HEK293 (cell line): ENCODE data around the gene RFX2.

Experiments
- CTCF ChIA-PET: fragments of 350-600 bp; formaldehyde crosslinking; extraction: SDS; loops from one replicate; lab custom pipeline; 2021; ENCODE audit warnings: antibody characterized with exemption; lab: Yijun Ruan, JAX
- POLR2A ChIA-PET: fragments of 300-600 bp; formaldehyde crosslinking; extraction: SDS; loops from one replicate; lab custom pipeline; 2020; ENCODE audit warnings: antibody characterized with exemption, inconsistent platforms; lab: Yijun Ruan, JAX
- H3K27ac ChIP-seq: fragments of 200-500 bp; sonication (Bioruptor generic); 2 replicates; pipeline ENCODE4 v1.5.1; 2014; ENCODE audit warnings: low read depth, low read length, control low read depth, inconsistent platforms; ENCODE audit errors: extremely low read depth
- H3K36me3 ChIP-seq, 2 experiments: fragments of 200-500 bp in 1 of 2; sonication (Bioruptor generic) in 1 of 2; 1 replicate in 1 of 2; 2 replicates in 1 of 2; pipeline ENCODE4 v1.5.1; 2014 to 2017; ENCODE audit warnings: inconsistent platforms in 2 of 2, low read length in 2 of 2; ENCODE audit not compliant: control insufficient read depth in 2 of 2, insufficient read depth in 1 of 2
- H3K4me1 ChIP-seq: fragments of 200-500 bp; sonication (Bioruptor generic); 2 replicates; pipeline ENCODE4 v1.5.1; 2014; ENCODE audit warnings: mild to moderate bottlenecking, low read length, inconsistent platforms; ENCODE audit not compliant: control insufficient read depth, insufficient read depth
- H3K4me3 ChIP-seq: 2 replicates; pipeline ENCODE4 v1.5.1; 2011; ENCODE audit warnings: low read depth, mild to moderate bottlenecking, control low read depth, low read length, moderate library complexity
- H3K9me3 ChIP-seq: fragments of 200-500 bp; sonication (Bioruptor generic); 2 replicates; pipeline ENCODE4 v1.5.1; 2014; ENCODE audit warnings: low read depth, low read length, inconsistent platforms; ENCODE audit not compliant: control insufficient read depth, insufficient read depth
- GLI4 ChIP-seq: fragments of 450-650 bp; formaldehyde crosslinking; IDR thresholded peaks from 2 replicates; pipeline ENCODE4 v1.5.1; 2016; ENCODE audit warnings: missing biosample characterization, missing genetic modification characterization
- IKZF3 ChIP-seq: fragments of 450-650 bp; IDR thresholded peaks from 2 replicates; pipeline ENCODE4 v1.5.0; 2018; ENCODE audit warnings: missing biosample characterization, mild to moderate bottlenecking, missing genetic modification characterization, moderate library complexity
- MYNN ChIP-seq: fragments of 450-650 bp; formaldehyde crosslinking; IDR thresholded peaks from 2 replicates; pipeline ENCODE4 v1.5.1; 2016; ENCODE audit warnings: missing biosample characterization, missing genetic modification characterization, borderline replicate concordance
- PRDM1 ChIP-seq: fragments of 450-650 bp; formaldehyde crosslinking; IDR thresholded peaks from 2 replicates; pipeline ENCODE4; 2016; ENCODE audit warnings: missing biosample characterization, missing genetic modification characterization
- SP7 ChIP-seq: fragments of 450-650 bp; formaldehyde crosslinking; IDR thresholded peaks from 2 replicates; pipeline ENCODE4 v1.5.1; 2016; ENCODE audit warnings: missing biosample characterization, missing genetic modification characterization
- YY2 ChIP-seq: fragments of 450-650 bp; formaldehyde crosslinking; IDR thresholded peaks from 2 replicates; pipeline ENCODE4 v1.5.1; 2016; ENCODE audit warnings: missing biosample characterization, missing genetic modification characterization
- ZBTB17 ChIP-seq: fragments of 450-650 bp; formaldehyde crosslinking; IDR thresholded peaks from 2 replicates; pipeline ENCODE4 v1.5.1; 2016; ENCODE audit warnings: missing biosample characterization, missing genetic modification characterization
- ZIC2 ChIP-seq: fragments of 450-650 bp; formaldehyde crosslinking; IDR thresholded peaks from 2 replicates; pipeline ENCODE4 v1.5.1; 2016; ENCODE audit warnings: missing biosample characterization, missing genetic modification characterization
- ZNF112 ChIP-seq: fragments of 450-650 bp; formaldehyde crosslinking; IDR thresholded peaks from 2 replicates; pipeline ENCODE4 v1.5.0; 2017; ENCODE audit warnings: missing biosample characterization, missing genetic modification characterization
- ZNF121 ChIP-seq: fragments of 450-650 bp; formaldehyde crosslinking; IDR thresholded peaks from 2 replicates; pipeline ENCODE4 v1.5.1; 2016; ENCODE audit warnings: missing biosample characterization, missing genetic modification characterization
- ZNF19 ChIP-seq: fragments of 450-650 bp; formaldehyde crosslinking; IDR thresholded peaks from 2 replicates; pipeline ENCODE4; 2016; ENCODE audit warnings: missing biosample characterization, missing genetic modification characterization, low read depth
- ZNF221 ChIP-seq: fragments of 450-650 bp; formaldehyde crosslinking; IDR thresholded peaks from 2 replicates; pipeline ENCODE4 v1.5.1; 2017; ENCODE audit warnings: missing biosample characterization, missing genetic modification characterization, borderline replicate concordance
- ZNF239 ChIP-seq: fragments of 450-650 bp; formaldehyde crosslinking; IDR thresholded peaks from 2 replicates; pipeline ENCODE4 v1.5.1; 2016; ENCODE audit warnings: missing biosample characterization, missing genetic modification characterization
- ZNF341 ChIP-seq: fragments of 450-650 bp; formaldehyde crosslinking; IDR thresholded peaks from 2 replicates; pipeline ENCODE4; 2016; ENCODE audit warnings: low read depth, missing biosample characterization, missing genetic modification characterization
- ZNF354C ChIP-seq: fragments of 450-650 bp; formaldehyde crosslinking; IDR thresholded peaks from 2 replicates; pipeline ENCODE4 v1.5.1; 2016; ENCODE audit warnings: missing biosample characterization, missing genetic modification characterization, low read depth, borderline replicate concordance
- ZNF391 ChIP-seq: fragments of 450-650 bp; formaldehyde crosslinking; IDR thresholded peaks from 2 replicates; pipeline ENCODE4 v1.5.1; 2016; ENCODE audit warnings: low read depth, missing biosample characterization, missing genetic modification characterization, borderline replicate concordance
- ZNF473 ChIP-seq: fragments of 450-650 bp; formaldehyde crosslinking; IDR thresholded peaks from 2 replicates; pipeline ENCODE4 v1.5.1; 2017; ENCODE audit warnings: missing biosample characterization, missing genetic modification characterization
- ZNF529 ChIP-seq: fragments of 450-650 bp; formaldehyde crosslinking; IDR thresholded peaks from 2 replicates; pipeline ENCODE4 v1.5.1; 2017; ENCODE audit warnings: missing genetic modification characterization, missing biosample characterization; ENCODE audit not compliant: insufficient replicate concordance
- ZNF600 ChIP-seq: fragments of 450-650 bp; formaldehyde crosslinking; IDR thresholded peaks from 2 replicates; pipeline ENCODE4 v1.5.1; 2016; ENCODE audit warnings: missing biosample characterization, missing genetic modification characterization
- ZNF629 ChIP-seq: fragments of 450-650 bp; formaldehyde crosslinking; IDR thresholded peaks from 2 replicates; pipeline ENCODE4 v1.5.1; 2017; ENCODE audit warnings: missing biosample characterization, missing genetic modification characterization
- ZXDB ChIP-seq: fragments of 450-650 bp; formaldehyde crosslinking; IDR thresholded peaks from 2 replicates; pipeline ENCODE4 v1.5.1; 2016; ENCODE audit warnings: missing biosample characterization, missing genetic modification characterization
- TF ChIP-seq, protein P1 (sequence below): fragments of 450-650 bp; formaldehyde crosslinking; IDR thresholded peaks from 2 replicates; pipeline ENCODE4 v1.5.1; 2016; ENCODE audit warnings: missing biosample characterization, missing genetic modification characterization
- TF ChIP-seq, protein P2 (sequence below): fragments of 450-650 bp; formaldehyde crosslinking; IDR thresholded peaks from 2 replicates; pipeline ENCODE4 v1.5.1; 2016; ENCODE audit warnings: missing biosample characterization, missing genetic modification characterization

RFX2 gene

DNA sequence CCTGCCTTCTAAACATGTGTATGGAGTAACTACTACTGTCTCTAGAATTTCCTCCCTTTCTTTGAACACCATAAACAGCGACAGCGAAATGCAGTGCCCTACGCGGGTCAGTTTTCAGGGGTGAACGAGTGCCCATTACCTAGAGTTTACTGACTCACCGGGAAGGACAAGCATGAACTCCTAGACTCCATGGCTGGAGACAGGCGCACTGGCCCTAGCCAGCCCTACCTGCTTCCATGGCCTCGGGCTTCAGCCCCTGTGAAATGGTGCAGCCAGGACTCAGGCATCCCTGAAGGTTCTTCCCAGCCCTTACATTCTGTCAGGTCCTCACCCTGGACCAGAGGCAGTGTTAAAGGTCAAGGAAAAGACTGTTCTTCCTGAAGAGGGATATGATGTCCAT lies 140.8 kb downstream of the RFX2 start:
- Histone ChIP-seq H3K9me3 (no peaks in the 10 kb centered on the region), H3K27ac (peak overlapping the region; percentile 52; the same call in 1 of the 2 replicates), H3K4me3 (no peak overlapping the region), H3K4me1 (peaks cover 9% of the 10 kb centered on the region), H3K36me3 (peaks cover 0 to 52% of the 10 kb centered on the region in 2 experiments; a peak in 1 of 3 replicates)
- TF ChIP-seq ZNF391 (no peak), ZNF221 (tag by site-specific recombination) (no peak), ZNF239 (tag by site-specific recombination) (no peak), MYNN (tag by site-specific recombination) (no peak), ZNF112 (tag by site-specific recombination) (no peak), ZNF473 (tag by site-specific recombination) (no peak), ZNF529 (tag by site-specific recombination) (no peak), SP7 (tag by site-specific recombination) (no peak), IKZF3 (no peak), ZNF121 (tag by site-specific recombination) (no peak), ZNF19 (no peak)
- POLR2A ChIA-PET, result interaction anchor here (0.6 kb wide), 1 partner anchor 561 kb away, joined by 4 read pairs; the partner anchor contains the start of gene TNFSF9
- CTCF ChIA-PET, result interaction anchor here (0.9 to 7.1 kb wide), 4 partner anchors 10 to 165 kb away, joined by 3 to 63 read pairs (median 16); no protein-coding TSS in a partner anchor

DNA sequence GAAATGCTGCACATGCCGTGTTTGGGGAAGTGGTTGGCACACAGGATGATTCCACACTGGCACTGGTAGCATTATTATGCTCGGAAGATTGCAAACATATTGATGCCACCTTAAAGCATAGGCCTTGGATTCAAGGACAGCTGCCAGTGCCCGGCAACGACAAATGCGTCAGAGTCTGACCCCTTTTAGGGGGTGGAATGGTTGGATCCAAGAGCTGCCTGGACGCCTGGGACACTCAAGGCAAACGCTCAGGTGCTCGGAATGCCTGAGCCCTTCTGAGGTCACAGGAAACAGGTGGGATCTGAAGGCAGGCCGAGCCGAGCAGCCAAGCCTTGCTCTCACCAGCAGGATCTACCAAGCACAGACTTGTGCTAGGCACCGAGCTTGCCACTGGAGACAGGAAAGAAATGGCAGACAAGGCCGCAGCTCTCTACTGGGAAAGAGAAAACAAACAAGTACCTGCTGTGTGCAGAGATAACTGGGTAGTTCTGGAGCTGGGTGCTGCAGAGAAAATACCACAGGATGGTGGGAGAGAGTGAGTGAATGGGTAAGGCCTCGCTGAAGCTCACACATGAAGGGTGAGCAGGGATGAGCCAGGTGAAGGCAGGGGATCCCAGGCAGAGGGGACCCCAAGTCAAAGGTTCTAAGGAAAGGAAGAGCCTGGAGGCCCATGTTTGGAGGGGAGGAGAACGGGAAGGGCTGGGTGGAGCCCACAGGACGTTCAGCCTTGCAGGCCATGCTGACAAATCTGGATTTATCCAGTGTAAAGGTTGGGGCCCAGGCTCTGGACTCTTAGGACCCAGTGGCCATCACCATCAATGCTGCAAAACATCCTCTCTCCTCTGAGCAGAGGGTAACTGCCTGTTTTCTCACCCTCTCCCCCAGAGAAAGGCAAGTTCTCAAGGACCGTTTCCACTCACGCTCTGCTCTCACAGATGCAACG lies 141.6 kb downstream of the RFX2 start:
- no peak for TF ChIP-seq ZNF354C (tag by site-specific recombination)
- TF ChIP-seq ZIC2 (tag by site-specific recombination), result peak; percentile 69
- TF ChIP-seq ZNF600 (tag by site-specific recombination), result peak; percentile 80
- peak; percentile 81 for TF ChIP-seq ZNF341 (tag by site-specific recombination)
- TF ChIP-seq ZBTB17 (tag by site-specific recombination), result peak; percentile 88
- peak; percentile 88 for TF ChIP-seq PRDM1
- 0 out of 2 replicates have a peak, but pooled peaks have one; percentile 33 for TF ChIP-seq YY2 (tag by site-specific recombination)
- TF ChIP-seq ZXDB, result 0 out of 2 replicates have a peak, but pooled peaks have one; percentile 5
- TF ChIP-seq ZNF629, result peak; percentile 34; the same call in 1 of the 2 replicates
- TF ChIP-seq, protein P1, sequence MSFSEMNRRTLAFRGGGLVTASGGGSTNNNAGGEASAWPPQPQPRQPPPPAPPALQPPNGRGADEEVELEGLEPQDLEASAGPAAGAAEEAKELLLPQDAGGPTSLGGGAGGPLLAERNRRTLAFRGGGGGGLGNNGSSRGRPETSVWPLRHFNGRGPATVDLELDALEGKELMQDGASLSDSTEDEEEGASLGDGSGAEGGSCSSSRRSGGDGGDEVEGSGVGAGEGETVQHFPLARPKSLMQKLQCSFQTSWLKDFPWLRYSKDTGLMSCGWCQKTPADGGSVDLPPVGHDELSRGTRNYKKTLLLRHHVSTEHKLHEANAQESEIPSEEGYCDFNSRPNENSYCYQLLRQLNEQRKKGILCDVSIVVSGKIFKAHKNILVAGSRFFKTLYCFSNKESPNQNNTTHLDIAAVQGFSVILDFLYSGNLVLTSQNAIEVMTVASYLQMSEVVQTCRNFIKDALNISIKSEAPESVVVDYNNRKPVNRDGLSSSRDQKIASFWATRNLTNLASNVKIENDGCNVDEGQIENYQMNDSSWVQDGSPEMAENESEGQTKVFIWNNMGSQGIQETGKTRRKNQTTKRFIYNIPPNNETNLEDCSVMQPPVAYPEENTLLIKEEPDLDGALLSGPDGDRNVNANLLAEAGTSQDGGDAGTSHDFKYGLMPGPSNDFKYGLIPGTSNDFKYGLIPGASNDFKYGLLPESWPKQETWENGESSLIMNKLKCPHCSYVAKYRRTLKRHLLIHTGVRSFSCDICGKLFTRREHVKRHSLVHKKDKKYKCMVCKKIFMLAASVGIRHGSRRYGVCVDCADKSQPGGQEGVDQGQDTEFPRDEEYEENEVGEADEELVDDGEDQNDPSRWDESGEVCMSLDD (tag by site-specific recombination), result no peak
- TF ChIP-seq, protein P2, sequence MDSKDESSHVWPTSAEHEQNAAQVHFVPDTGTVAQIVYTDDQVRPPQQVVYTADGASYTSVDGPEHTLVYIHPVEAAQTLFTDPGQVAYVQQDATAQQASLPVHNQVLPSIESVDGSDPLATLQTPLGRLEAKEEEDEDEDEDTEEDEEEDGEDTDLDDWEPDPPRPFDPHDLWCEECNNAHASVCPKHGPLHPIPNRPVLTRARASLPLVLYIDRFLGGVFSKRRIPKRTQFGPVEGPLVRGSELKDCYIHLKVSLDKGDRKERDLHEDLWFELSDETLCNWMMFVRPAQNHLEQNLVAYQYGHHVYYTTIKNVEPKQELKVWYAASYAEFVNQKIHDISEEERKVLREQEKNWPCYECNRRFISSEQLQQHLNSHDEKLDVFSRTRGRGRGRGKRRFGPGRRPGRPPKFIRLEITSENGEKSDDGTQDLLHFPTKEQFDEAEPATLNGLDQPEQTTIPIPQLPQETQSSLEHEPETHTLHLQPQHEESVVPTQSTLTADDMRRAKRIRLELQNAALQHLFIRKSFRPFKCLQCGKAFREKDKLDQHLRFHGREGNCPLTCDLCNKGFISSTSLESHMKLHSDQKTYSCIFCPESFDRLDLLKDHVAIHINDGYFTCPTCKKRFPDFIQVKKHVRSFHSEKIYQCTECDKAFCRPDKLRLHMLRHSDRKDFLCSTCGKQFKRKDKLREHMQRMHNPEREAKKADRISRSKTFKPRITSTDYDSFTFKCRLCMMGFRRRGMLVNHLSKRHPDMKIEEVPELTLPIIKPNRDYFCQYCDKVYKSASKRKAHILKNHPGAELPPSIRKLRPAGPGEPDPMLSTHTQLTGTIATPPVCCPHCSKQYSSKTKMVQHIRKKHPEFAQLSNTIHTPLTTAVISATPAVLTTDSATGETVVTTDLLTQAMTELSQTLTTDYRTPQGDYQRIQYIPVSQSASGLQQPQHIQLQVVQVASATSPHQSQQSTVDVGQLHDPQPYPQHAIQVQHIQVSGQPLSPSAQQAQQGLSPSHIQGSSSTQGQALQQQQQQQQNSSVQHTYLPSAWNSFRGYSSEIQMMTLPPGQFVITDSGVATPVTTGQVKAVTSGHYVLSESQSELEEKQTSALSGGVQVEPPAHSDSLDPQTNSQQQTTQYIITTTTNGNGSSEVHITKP (tag by site-specific recombination), result peak; percentile 96
- no peak for TF ChIP-seq GLI4 (tag by site-specific recombination)
- Histone ChIP-seq H3K4me3 (no peak overlapping the region), H3K36me3 (peaks cover 0 to 47% of the 10 kb centered on the region in 2 experiments; a peak in 1 of 3 replicates), H3K27ac (peak overlapping the region; percentile 52), H3K4me1 (peaks cover 9% of the 10 kb centered on the region), H3K9me3 (no peaks in the 10 kb centered on the region)
- CTCF ChIA-PET, result interaction anchor here (0.6 to 7.1 kb wide), 21 partner anchors 8 to 1342 kb away, joined by 3 to 63 read pairs (median 6); partner anchors contain the start of genes NRTN and RANBP3
- POLR2A ChIA-PET, result interaction anchor here (0.6 to 2.2 kb wide), 5 partner anchors 10 to 1919 kb away, joined by 3 to 13 read pairs (median 3); partner anchors contain the start of gene RANBP3
